ENCODE measurements around the gene CTRB2. TPM values are rescaled to one million over a fixed set of nuclear protein-coding genes. Genes with fewer than 3 reads are reported as not detected.
"Not testable (repeated sequence)": the region's sequence is repeated elsewhere in the genome, so short reads cannot be mapped to it uniquely, and the experiment has no call there.

The CTRB2 gene
- total RNA-seq, 1 experiment from 2014 or later: not detected

DNA sequence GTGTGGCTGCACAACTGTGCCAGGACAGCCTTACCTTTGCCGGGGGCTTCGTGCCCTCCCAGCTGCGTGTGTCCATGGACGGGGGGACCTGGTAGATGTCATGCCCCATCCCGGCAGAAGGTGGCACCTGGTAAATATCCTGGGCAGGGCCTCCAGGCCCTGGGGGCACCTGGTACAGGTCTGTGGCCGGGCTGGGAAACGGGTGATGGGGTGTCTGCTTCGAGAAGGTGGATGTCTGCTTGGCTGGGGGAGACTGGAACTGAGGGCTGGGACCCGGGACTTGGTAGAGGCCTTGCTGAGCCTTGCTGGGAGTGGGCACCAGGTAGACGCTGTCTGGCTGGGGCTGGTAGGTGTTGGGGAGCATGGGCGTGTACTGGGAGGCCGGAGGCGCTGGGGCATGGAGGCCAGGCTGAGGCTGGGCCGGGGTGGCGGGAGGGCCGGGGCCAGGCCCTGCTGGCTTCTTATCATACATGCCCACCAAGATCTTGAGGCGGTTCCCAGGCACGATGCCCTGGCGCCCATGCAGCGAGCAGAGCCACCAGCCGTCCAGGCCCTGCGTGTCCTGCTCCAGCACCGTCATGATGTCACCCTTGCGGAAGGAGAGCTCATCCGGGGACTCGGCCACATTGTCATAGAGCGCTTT, 35.6 kb upstream of the CTRB2 start:
- DNase-seq (ENCODE audit: low read depth): not testable (repeated sequence)

- no peak for DNase-seq (ENCODE audit: low read depth)
These were observed 35.0 kb upstream of the CTRB2 start for GRCh38 chr16:75241955-75242354.

GRCh38 chr16:75241412-75241811, 34.5 kb upstream of the CTRB2 start:
- DNase-seq (ENCODE audit: low read depth): no peak

- not testable (repeated sequence) for DNase-seq (ENCODE audit: low read depth)
These were observed 33.7 kb upstream of the CTRB2 start for GRCh38 chr16:75240633-75241032.

DNA sequence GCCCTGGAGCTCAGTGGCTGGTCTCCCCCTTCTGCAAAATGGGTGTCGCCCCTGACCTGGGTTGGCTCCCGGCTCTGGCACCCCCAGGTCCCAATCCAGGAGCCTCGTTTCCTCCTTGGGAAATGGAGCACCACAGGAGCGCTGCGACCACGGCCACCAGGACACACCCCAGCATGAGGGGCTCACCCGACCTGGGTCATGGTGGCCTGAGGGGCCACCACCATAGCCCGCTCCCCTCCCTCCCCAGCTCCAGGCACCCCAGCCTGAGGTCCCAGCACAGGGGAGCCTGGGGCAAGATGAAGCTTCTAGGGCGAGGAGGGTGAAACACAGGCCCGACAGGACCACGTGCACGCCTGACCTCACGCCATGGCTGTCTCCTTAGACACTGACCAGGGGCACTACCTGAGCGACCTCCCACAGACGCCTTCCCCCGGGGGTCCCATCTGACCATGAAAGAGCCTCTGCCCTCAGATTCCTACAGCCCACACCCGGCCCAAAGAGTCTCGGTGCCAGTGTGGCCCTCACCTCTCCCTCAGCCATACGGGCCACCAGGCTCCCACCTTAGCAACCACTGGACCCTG, 32.7 kb upstream of the CTRB2 start:
- DNase-seq (ENCODE audit: low read depth): no peak

GRCh38 chr16:75238853-75239541, 32.0 kb upstream of the CTRB2 start:
- peak; percentile 55 for DNase-seq (ENCODE audit: low read depth)

DNA sequence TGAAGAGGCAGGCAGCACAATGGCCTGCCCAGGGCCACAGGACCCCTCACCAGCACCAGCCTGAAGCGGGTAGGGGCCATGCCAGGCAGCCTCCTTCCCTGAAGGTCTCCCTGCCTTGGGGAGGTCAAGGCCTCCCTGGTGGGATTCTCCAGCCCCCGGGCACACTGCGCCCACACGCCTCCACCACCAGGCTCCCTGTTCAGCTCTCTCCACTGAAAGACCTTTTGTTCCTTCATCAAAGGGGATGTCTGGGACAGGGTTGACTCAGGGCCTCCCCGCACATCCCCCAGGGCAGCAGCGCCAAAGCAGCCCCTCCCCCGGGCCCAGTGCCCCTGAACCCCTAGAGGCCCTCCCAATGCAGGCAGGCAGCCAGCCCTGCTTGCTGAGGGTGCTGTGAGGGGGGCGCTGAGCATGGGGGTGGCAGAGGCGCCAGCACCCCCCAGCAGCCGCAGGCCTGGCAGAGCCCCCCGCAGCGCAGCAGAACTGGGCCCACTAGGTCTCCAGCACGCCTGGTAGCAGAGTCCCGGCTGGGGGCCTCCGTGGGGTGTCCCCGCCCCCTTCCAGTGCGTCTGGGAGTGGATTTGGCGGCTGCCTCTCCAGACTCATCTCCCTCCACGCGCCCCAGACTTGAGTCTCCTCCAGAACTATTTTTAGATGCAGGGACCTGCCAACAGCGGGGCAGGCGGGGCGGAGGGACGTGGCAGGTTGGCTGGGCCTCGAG, 31.3 kb upstream of the CTRB2 start:
- peak; percentile 60 for DNase-seq (ENCODE audit: low read depth)

GRCh38 chr16:75237398-75238131, 30.6 kb upstream of the CTRB2 start:
- DNase-seq (ENCODE audit: low read depth): no peak

- no peak for DNase-seq (ENCODE audit: low read depth)
These were observed 29.9 kb upstream of the CTRB2 start for GRCh38 chr16:75236736-75237397.

- no peak for DNase-seq (ENCODE audit: low read depth)
These were observed 29.3 kb upstream of the CTRB2 start for GRCh38 chr16:75236232-75236631.

GRCh38 chr16:75235721-75236193, 28.8 kb upstream of the CTRB2 start:
- DNase-seq (ENCODE audit: low read depth): no peak

GRCh38 chr16:75234856-75235696, 28.1 kb upstream of the CTRB2 start:
- DNase-seq (ENCODE audit: low read depth): no peak

DNA sequence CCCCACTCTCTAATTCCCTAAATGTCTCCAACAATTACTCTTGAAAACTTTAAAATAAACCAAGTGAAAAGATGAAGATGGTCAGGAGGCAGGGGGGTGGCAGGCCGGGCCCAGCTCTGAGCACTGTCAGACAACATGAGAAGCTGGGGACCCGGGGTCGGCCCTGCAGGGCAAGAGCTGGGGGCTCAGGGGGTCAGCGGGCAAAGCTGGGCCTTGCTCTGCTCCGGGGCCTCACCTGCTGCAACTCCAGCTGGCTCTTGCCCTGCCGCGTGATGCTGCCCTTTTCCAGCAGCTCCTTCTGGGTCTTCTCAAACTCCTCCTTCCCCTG, 26.6 kb upstream of the CTRB2 start:
- no peak for DNase-seq (ENCODE audit: low read depth)

DNA sequence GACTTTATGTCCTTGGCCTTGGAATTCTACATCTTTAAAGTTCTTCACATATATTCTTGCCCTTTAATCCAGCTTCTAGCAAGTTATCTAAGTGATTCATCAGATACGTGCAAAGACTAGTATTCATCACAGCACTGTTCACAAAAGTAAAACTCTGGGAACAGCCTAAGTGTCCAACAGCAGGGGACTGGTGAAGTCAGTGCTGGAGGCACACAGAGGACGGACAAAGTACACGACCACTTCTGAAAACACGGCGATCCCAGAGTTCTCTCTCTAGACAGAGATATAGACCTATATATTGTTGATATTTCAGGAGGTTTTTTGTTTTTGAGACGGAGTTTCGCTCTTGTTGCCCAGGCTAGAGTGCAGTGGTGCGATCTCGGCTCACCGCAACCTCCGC, 24.6 kb upstream of the CTRB2 start:
- DNase-seq (ENCODE audit: low read depth): no peak

- no peak for DNase-seq (ENCODE audit: low read depth)
These were observed 23.6 kb upstream of the CTRB2 start for GRCh38 chr16:75230471-75231110.

DNA sequence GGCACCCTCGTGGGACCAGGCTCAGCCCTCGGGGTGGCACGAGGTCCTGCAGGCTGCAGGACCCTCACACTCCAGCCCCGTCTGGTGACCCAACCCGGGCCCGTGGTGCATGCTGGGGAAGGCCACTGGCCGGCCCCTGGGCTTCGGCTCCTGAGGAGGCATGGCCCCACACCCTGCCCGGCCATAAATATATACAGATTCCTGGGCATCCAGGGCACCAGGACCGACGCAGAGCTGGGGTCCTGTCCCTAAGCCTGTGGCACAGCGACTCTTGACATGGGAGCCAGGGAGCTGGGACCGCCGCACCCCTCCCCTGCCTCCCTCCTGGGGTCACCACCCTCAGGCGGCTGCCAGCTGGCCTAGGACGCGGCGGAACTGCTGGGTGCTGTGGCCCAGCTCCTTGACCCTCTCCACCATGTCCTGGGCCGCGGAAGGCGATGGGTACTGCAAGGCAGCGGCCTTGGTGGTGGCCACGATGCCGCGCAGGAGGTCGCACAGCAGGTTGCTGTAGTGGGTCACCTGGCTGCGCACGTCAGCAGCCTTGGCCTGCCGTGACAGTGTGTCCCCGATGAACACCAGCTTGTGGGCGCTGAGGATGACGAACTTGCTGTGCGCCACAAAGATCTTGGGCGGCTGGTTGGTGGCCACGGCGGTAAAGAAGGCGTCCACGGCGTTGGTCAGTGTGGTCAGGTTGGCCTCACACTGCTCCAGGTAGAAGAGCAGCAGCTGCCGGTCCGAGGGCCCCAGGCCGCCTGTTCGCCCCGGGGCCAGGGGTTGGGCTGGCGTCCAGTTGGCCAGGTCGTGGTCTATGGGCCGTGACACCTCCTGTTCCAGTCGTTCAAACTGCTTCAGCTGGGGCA, 22.4 kb upstream of the CTRB2 start:
- DNase-seq (ENCODE audit: low read depth): no peak

DNA sequence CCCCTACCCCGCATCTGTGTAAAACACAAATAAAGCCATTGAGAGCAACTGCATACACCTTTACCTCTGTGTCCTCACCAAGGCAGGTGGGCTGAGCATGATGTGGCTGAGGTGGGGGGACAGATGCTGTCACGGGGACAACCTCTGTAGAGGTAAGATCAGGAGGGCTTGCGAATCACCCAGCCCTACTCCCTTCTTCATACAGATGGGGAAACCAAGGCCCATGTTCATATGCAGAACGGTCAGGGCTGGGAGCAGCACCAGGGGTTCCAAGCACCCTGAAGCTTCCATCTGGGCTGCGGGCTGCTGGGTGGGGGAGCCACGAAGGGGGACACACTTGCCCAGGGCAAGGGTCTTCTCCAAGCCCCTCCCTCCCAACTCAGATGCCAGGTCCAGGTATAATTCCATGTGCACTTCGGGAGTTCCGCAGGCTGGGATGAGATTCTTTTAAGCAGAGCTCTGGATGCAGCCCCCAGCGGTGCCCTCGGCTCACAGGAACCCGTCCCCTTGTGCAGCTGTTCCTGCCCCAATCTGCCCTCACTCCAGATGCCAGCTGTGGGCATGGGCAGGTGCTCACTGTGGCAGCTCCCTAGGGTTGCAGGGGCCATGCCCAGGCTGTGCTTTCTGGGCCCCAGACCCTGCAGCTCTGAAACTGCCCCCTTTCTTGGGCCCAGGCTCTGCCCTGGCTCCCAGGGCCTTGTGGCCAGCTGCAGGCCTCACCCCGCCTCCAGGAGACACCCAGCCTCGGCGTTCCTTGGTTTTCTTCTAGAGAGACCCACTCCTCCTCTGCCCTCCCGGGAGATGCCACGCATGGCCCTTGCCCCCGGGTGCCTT, 21.4 kb upstream of the CTRB2 start:
- no peak for DNase-seq (ENCODE audit: low read depth)
